ENCODE results near the gene C2CD2. TPM values are rescaled to one million over a fixed set of nuclear protein-coding genes. Genes with fewer than 3 reads are reported as not detected.
"Not testable (repeated sequence)": the region's sequence is repeated elsewhere in the genome, so short reads cannot be mapped to it uniquely, and the experiment has no call there.

The C2CD2 gene
- total RNA-seq, 1 experiment from 2014 or later = 12.6 TPM

- H3K4me1 Mint-ChIP-seq (ENCODE audit: low read depth, unreplicated experiment) = peaks cover 19% of the 10 kb centered on the region
- H3K36me3 Mint-ChIP-seq (ENCODE audit: insufficient read depth, unreplicated experiment) = peaks cover 10% of the 10 kb centered on the region
- Histone ChIP-seq H3K27me3 (replicated peaks; ENCODE audit: control insufficient read depth, insufficient read depth, low read length) (no peaks in the 10 kb centered on the region), H3K9me3 (no peaks in the 10 kb centered on the region), H3K36me3 (ENCODE audit: control insufficient read depth, insufficient read depth, low read length) (no peaks in the 10 kb centered on the region), H3K4me3 (ENCODE audit: low read depth, low read length) (peak overlapping the region; percentile 64), H3K4me1 (peaks cover 14% of the 10 kb centered on the region; the same call in 1 of the 2 replicates)
- TF ChIP-seq, protein P1, sequence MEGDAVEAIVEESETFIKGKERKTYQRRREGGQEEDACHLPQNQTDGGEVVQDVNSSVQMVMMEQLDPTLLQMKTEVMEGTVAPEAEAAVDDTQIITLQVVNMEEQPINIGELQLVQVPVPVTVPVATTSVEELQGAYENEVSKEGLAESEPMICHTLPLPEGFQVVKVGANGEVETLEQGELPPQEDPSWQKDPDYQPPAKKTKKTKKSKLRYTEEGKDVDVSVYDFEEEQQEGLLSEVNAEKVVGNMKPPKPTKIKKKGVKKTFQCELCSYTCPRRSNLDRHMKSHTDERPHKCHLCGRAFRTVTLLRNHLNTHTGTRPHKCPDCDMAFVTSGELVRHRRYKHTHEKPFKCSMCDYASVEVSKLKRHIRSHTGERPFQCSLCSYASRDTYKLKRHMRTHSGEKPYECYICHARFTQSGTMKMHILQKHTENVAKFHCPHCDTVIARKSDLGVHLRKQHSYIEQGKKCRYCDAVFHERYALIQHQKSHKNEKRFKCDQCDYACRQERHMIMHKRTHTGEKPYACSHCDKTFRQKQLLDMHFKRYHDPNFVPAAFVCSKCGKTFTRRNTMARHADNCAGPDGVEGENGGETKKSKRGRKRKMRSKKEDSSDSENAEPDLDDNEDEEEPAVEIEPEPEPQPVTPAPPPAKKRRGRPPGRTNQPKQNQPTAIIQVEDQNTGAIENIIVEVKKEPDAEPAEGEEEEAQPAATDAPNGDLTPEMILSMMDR (IDR thresholded peaks at IDR 0.05; ENCODE audit: insufficient read depth in 1 of 2, low read depth in 1 of 2, low read length in 1 of 2, severe bottlenecking in 1 of 2, unreplicated experiment in 1 of 2) = no peak
- H3K27me3 Mint-ChIP-seq (ENCODE audit: insufficient read depth, unreplicated experiment) = no peaks in the 10 kb centered on the region
- no peaks in the 10 kb centered on the region for H3K9me3 Mint-ChIP-seq (ENCODE audit: unreplicated experiment)
- POLR2A ChIA-PET = no interaction called here
- no peak for DNase-seq
- BruUV-seq (replicated peaks) = no TSS peak
- H3K27ac Mint-ChIP-seq (ENCODE audit: unreplicated experiment) = no peak overlapping the region
- intact Hi-C loops (cut with micrococcal nuclease; ENCODE audit: unreplicated experiment) = no loop called here
- peak overlapping the region; percentile 72 for H3K4me3 Mint-ChIP-seq (ENCODE audit: unreplicated experiment)
- CTCF ChIA-PET = interaction anchor here (0.6 kb wide), 1 partner anchor 927 kb away, joined by 3 read pairs; no protein-coding TSS in a partner anchor
These were observed 1.1 kb downstream of the C2CD2 start for GRCh38 chr21:41952568-41953248.

DNA sequence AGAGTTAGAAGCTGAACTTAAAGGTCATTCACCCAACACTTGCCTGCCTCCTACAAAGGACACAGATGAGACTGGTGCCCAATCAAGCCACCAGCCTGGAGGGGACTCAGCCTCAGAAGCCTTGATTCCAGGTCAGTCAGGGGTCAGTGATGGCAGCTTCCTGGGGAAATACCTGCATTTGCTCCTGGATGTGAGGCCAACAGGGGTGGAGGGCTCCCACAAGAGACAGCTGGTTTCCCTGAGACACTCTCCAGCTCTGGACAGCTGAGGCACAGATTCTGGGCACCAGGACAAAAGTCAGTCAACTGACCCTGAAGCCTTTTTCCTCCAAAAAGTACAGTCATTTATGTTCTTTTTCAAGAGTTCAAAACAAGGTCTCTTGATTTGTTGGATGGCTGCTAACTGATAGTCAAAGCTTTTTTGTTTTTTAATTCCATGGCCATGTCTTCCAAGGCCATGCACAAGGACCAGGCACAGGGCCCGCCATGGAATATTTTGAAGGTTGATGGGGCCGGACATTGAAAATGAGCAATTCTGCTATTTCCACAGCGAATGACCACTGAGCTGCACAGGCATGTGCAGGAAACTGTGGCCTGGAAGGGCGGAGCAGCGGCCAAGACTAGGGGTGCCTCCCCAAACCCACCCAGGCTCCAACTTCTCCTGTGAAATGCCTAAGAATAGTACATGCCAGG is 1.8 kb downstream of the C2CD2 start:
- TF ChIP-seq, protein P1 (IDR thresholded peaks at IDR 0.05; ENCODE audit: insufficient read depth in 1 of 2, low read depth in 1 of 2, low read length in 1 of 2, severe bottlenecking in 1 of 2, unreplicated experiment in 1 of 2) = no peak
- Histone ChIP-seq H3K4me1 (peaks cover 14% of the 10 kb centered on the region; the same call in 1 of the 2 replicates), H3K27me3 (replicated peaks; ENCODE audit: control insufficient read depth, insufficient read depth, low read length) (no peaks in the 10 kb centered on the region), H3K36me3 (ENCODE audit: control insufficient read depth, insufficient read depth, low read length) (no peaks in the 10 kb centered on the region), H3K4me3 (ENCODE audit: low read depth, low read length) (peak overlapping the region; percentile 64; the same call in 1 of the 2 replicates), H3K9me3 (no peaks in the 10 kb centered on the region)
- Mint-ChIP-seq H3K27ac (ENCODE audit: unreplicated experiment) (no peak overlapping the region), H3K36me3 (ENCODE audit: insufficient read depth, unreplicated experiment) (peaks cover 9% of the 10 kb centered on the region), H3K4me3 (ENCODE audit: unreplicated experiment) (peak overlapping the region; percentile 72), H3K4me1 (ENCODE audit: low read depth, unreplicated experiment) (peaks cover 12% of the 10 kb centered on the region), H3K9me3 (ENCODE audit: unreplicated experiment) (no peaks in the 10 kb centered on the region), H3K27me3 (ENCODE audit: insufficient read depth, unreplicated experiment) (no peaks in the 10 kb centered on the region)
- intact Hi-C loops (cut with micrococcal nuclease; ENCODE audit: unreplicated experiment) = no loop called here
- CTCF ChIA-PET = interaction anchor here (0.6 kb wide), 2 partner anchors 266 to 927 kb away, joined by 3 to 5 read pairs; no protein-coding TSS in a partner anchor
- DNase-seq = no peak
- POLR2A ChIA-PET = no interaction called here
- TSS peak; percentile 21 for BruUV-seq (replicated peaks)

DNA sequence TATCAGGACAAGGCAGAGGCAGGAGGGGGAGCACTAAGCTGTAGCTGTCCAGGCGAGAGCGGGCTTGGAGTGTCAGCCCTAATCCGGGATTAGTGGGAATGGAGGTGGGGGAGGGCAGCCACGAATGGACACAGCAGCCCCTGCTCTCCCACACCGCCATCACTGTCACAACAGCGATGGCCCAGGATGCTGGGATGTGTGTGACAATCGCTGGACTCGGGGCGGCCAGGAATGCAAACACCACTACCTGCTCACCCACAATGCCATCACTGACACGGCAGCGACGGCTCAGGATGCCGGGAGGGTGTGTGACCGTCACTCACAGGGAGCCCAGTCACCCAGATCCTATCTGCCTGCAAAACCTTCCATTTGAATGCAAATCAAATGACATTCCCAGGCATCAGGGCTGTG is 2.9 kb downstream of the C2CD2 start:
- POLR2A ChIA-PET = no interaction called here
- Histone ChIP-seq H3K9me3 (no peaks in the 10 kb centered on the region), H3K36me3 (ENCODE audit: control insufficient read depth, insufficient read depth, low read length) (no peaks in the 10 kb centered on the region), H3K27me3 (replicated peaks; ENCODE audit: control insufficient read depth, insufficient read depth, low read length) (no peaks in the 10 kb centered on the region), H3K4me1 (peaks cover 14% of the 10 kb centered on the region; the same call in 1 of the 2 replicates), H3K4me3 (ENCODE audit: low read depth, low read length) (no peak overlapping the region)
- TF ChIP-seq, protein P1 (IDR thresholded peaks at IDR 0.05; ENCODE audit: insufficient read depth in 1 of 2, low read depth in 1 of 2, low read length in 1 of 2, severe bottlenecking in 1 of 2, unreplicated experiment in 1 of 2) = no peak
- Mint-ChIP-seq H3K27ac (ENCODE audit: unreplicated experiment) (no peak overlapping the region), H3K27me3 (ENCODE audit: insufficient read depth, unreplicated experiment) (no peaks in the 10 kb centered on the region), H3K36me3 (ENCODE audit: insufficient read depth, unreplicated experiment) (peaks cover 6% of the 10 kb centered on the region), H3K9me3 (ENCODE audit: unreplicated experiment) (no peaks in the 10 kb centered on the region), H3K4me1 (ENCODE audit: low read depth, unreplicated experiment) (peaks cover 8% of the 10 kb centered on the region), H3K4me3 (ENCODE audit: unreplicated experiment) (no peak overlapping the region)
- no peak for DNase-seq
- no TSS peak for BruUV-seq (replicated peaks)
- intact Hi-C loops (cut with micrococcal nuclease; ENCODE audit: unreplicated experiment) = no loop called here
- CTCF ChIA-PET = no interaction called here

DNA sequence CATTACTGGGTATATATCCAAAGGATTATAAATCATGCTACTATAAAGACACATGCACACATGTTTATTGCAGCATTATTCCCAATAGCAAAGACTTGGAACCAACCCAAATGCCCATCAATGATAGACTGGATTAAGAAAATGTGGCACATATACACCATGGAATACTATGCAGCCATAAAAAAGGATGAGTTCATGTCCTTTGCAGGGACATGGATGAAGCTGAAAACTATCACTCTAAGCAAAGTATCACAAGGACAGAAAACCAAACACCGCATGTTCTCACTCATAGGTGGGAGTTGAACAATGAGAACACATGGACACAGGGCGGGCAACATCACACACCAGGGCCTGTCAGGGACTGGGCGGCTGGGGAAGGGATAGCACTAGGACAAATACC is 4.2 kb downstream of the C2CD2 start:
- H3K4me3 ChIP-seq (ENCODE audit: low read depth, low read length); H3K4me3 Mint-ChIP-seq (ENCODE audit: unreplicated experiment); H3K9me3 ChIP-seq; H3K27me3 ChIP-seq (replicated peaks; ENCODE audit: control insufficient read depth, insufficient read depth, low read length); BruUV-seq (replicated peaks); H3K36me3 Mint-ChIP-seq (ENCODE audit: insufficient read depth, unreplicated experiment); H3K27ac Mint-ChIP-seq (ENCODE audit: unreplicated experiment); H3K36me3 ChIP-seq (ENCODE audit: control insufficient read depth, insufficient read depth, low read length); H3K9me3 Mint-ChIP-seq (ENCODE audit: unreplicated experiment); intact Hi-C loops (cut with micrococcal nuclease; ENCODE audit: unreplicated experiment); CTCF ChIA-PET; DNase-seq; H3K27me3 Mint-ChIP-seq (ENCODE audit: insufficient read depth, unreplicated experiment); POLR2A ChIA-PET; H3K4me1 Mint-ChIP-seq (ENCODE audit: low read depth, unreplicated experiment): not testable (repeated sequence)
- H3K4me1 ChIP-seq = peaks cover 14% of the 10 kb centered on the region; the same call in 1 of the 2 replicates

Data from Caco-2 (cell line).